Measurements from ENCODE around the gene NEDD4L.

The NEDD4L gene

DNA sequence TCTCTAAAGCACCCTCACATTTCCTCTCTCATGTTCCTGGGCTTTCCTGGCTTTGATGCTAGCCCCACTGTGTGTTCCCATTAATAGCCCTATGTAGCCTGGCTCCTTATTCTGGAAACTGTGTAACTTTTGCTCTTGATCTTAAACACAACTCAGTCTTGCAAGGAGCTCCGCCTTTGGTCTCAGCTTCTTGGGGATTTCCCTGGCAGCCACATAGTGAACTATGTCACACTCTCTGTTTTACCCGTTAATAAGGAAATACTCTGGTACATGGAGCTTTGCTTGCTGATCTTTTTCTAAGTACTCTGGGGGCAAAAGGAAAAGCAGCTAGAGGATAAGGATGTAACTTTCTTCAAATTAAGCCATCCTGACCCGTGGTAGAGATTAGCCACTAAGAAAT is 259.3 kb downstream of the NEDD4L start:
- DNase-seq, result peak; percentile 59

DNA sequence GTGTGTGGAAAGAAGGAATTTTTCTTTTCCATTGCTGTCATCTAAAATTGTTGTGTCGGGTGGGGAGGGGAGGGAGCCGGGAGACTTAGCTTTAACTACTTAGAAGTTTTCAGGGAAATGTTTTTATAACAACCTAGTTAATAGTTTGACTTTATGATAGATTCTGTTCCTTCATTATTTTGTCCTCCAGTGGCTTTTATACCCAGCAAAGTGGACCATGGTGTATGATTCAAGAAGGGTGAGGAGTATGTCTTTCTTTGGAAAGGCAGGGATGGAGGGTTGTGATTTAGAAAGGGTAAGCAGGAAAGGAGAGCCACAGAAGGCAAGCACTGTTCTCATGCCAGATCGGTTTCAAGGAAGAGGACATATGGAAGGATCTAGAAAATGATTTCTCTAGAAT is 261.8 kb downstream of the NEDD4L start:
- no peak for DNase-seq

DNA sequence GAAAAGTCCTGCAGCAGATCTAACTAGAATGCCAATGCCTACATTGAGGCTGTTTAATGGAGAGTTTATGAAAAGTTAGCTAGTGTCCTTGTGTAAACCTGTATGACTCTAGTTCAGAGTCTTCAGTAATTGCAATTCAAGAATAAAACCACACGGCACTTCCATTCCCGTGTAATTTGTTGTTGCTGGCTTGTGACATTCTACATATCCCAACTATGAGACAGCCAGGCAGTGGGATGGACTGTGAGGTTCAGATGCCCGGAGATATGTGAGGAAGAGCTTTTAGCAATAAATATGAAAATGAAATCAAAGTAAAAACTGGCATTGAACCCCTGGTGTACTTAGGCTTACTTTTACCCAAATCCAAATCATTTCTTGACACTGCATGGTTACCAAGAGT is 263.4 kb downstream of the NEDD4L start:
- no peak for DNase-seq

DNA sequence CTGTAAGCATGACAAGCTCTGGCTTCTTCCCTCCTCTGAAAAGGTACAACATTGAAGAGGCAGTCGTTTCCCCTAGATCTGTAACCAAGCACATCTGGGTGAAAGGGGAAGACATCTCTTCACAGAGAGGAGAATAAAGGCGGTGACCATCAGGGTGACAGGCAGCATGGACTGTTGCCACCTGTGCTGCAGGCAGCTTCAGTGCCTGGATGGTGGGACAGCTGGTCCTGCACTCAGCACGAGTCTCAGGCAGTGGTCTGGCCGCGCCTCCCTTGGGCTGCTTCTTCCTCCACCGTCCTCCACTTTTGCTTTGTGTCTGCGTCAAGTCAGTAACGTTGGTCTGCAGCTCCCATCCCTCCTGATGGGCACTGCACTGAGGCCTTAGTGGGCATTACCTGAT is 264.4 kb downstream of the NEDD4L start:
- no peak for DNase-seq

DNA sequence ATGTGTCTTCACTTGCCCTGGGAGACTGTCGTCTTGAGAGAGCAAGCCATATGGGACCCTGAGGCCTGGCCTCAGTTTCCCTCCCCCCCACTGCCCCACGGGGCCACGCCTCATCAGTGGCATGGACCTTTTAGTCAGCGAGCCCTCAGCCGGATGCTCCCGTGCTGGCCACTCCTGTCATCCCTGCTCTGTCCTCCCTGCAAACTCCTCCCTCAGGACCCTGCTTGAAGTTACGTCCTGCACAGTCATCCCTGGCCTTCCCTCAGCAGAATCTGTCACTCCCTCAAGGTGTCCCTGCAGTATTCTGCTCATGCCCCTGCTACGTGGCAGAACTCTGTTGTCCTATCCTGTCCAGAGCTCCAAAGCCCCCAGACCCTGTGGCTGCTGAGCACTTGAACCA is 265.1 kb downstream of the NEDD4L start:
- no peak for DNase-seq

DNA sequence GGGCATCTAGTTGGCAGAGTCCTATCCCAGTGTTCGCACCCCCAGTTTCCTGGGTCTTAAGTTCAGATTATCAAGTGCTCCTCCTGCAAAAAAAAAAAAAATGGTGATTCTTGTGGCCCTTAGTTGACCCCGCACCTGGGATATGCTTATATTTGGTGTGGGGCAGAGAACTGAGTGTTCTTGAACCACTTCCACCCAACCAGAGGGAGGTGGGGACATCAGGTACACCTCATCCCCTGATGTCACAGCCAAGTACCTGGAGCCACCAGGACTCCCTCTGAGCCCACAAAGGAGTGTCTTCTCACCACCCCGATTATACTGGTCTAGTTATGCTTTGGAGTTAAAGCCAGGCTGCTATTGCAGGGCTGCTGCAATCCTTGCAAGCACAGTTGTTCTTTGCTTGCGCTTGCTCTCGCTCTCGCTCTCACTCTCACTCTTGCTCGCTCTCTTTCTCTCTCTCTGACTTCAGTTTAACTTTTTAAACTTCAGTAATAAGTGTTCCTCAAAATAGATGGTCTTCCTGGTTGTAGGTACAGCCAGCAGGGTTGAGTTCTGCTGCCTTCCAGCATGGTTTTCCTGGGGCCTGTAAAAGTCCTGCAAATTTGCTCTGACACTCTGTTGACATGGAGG is 265.7 kb downstream of the NEDD4L start:
- DNase-seq, result no peak

DNA sequence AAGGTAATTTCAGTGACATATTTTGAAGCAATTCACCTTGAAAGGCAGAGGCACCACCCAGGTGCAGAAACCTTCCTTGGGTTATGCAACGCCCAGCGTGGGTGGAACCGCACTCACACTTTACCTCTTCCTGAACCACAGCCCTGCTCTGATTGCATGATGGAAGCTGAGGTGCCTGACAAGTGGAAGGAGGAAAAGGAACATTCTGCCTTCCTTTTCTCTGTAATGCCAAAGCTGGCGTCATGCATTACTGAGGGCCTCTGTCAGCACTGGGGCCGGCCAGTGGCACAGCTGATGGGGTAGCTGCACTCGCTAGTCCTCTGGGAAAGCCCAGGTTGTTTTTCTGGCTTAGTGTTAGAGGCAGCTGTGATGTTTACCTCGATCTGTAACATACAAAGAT is 266.5 kb downstream of the NEDD4L start:
- DNase-seq, result peak; percentile 56

DNA sequence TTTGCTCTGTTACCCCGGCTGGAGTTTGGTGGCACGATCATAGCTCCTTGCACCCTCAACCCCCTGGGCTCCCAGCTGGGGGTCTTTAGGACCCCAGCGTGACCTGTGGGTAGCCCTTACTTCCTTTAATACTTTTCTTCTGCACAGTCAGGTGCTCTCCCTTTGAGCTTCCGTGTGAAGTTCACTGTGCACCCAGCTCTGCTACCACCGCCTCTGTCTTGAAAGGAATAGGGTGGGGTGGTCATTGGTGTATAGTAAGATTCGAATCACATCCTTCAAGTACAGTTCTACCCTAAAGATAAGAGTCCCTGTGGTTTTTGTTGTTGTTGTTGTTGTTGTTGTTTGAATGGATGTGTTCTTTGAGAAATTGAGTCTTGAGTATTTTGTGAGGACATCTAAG is 267.4 kb downstream of the NEDD4L start:
- no peak for DNase-seq

DNA sequence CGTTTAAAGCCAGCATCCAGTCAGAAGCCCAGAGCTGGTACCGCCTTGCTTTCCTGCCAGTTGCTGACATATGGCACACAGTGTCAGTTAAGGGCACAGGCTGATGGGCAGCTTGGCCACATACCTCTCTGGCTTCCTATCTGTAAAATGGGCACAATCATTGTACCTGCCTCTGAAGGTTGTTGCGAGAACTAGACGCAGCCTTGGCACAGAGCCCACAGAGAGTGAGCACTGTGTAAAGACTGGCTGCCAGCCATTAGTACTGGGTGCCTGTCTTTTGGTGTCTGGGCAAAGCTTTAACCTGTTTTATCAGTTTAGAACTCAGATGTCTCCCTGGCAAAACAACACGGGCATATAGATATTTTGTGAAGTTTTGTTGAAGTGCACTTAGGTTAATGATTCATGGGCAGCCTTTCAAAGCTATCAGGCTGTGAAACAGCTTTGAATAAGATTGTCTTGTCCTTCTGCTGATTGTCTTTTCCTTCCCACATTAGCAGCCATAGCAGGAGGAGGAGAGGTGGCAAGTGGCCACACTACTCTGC is 269.5 kb downstream of the NEDD4L start:
- no peak for DNase-seq

DNA sequence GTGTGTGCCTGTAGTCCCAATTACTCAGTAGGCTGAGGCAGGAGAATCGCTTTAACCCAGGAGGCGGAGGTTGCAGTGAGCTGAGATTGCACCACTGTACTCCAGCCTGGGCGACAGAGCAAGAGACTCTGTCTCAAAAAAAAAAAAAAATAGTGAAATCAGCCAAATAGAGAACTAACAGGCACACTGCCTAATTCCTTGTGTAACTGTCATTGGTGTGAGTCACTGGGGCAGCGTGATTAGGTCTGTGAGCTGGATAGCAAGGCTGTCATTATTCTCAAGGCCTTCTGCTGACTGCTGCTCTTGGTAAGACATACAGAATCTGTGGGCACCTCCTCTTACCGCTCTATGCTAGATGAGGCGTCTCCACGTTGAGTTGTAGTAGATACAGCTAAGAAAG is 270.3 kb downstream of the NEDD4L start:
- DNase-seq, result no peak

DNA sequence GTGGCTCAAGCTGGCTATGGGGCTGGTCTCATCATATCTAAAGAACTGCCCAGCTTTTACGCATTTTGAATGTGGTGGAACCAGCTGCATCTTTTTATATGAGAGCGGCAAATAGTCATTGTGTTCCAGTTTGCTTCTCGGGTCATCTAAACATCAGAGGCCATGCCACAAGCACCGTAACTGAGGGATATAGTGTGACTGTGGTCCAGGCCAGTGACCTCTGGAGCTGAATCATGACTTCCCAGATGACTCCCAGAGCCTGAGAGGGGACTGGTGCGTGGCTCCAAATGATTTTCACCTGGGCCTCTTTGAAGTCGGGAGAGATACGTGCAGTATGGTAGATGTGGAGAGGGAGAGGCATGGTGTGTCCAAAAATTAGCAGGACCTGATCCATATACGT is 271.0 kb downstream of the NEDD4L start:
- DNase-seq, result no peak

DNA sequence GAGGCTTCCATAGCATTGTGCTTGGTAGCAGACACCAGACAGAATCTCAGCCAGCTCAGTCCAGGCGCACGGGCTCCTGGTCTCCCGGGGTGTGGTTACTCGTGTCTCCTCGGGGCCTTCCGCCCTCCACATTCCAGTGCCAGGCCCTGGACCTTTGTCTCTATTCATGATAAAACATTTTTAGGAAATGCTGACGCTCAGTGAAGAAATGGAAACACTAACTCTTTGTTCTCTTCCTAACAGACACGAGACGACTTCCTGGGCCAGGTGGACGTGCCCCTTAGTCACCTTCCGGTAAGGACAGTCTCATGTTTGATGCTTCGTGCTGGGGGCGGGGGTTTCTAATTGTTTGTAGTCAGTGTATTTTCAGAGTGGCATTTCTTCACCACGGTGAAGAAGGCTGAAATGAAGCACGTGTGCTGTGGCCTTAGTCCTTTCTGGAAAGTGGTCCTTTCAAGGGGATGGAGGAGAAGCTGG is 271.8 kb downstream of the NEDD4L start:
- DNase-seq, result no peak

DNA sequence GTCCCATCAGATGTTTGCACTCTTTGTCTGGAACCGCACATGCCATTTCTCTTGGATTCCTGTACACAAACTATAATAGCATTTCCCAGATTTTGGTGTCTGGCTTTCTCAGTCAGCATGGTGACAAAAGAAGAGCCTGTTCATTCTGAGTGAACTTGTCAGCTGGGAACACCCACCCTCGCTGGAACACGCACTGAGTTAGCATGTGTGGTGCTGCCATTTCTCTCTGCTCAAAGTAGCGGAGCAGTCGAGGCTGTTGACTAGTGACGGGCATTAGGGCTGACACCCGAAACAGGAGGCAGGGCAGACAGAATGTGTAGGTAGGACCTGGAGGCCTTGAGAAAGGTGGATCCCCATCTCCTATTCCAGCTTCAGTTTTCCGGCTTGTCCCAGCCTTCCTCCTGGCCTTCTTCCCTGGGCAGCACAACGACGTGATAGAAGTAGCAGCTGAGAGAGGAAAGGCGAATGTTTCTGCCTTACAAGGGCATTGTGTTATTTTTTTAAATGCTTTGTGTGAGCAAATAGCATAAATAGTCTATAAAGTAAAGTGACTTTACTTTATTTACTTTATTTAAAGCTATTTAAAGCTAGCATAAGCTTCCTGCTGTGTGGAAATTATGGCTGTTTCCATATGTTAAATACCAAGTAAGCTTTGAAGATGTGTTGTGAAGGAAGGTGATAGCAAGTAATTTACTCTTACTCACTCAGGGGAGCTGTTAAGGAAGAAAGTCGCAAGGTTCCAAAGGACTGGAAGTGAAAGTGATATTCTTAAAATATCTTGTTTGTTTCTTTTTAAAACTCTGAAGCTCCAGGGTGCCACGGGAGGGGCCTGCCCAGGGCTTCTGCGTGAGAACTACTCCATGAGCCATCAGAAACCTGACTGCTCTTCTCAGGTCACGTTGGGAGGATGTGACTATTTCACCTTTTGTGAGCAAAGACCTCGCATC is 272.6 kb downstream of the NEDD4L start:
- no peak for DNase-seq

DNA sequence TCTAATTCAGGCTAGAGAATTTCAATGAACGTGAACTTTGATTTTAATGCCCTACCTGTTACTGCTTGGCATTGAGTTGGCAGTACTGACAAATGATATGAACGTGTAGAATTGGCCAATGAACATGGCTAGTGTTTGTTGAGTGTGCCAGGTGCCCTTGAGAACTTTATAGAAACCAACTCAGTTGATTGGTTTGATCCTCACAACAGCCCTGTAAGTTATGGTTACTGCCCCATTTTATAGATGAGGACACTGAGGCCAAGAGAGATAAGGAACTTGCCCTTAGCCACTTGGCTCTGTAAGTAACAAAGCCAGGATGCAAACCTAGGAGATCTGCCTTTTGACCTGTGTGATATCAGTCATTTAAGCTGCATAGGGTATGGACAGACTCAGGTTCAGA is 275.7 kb downstream of the NEDD4L start:
- no peak for DNase-seq

DNA sequence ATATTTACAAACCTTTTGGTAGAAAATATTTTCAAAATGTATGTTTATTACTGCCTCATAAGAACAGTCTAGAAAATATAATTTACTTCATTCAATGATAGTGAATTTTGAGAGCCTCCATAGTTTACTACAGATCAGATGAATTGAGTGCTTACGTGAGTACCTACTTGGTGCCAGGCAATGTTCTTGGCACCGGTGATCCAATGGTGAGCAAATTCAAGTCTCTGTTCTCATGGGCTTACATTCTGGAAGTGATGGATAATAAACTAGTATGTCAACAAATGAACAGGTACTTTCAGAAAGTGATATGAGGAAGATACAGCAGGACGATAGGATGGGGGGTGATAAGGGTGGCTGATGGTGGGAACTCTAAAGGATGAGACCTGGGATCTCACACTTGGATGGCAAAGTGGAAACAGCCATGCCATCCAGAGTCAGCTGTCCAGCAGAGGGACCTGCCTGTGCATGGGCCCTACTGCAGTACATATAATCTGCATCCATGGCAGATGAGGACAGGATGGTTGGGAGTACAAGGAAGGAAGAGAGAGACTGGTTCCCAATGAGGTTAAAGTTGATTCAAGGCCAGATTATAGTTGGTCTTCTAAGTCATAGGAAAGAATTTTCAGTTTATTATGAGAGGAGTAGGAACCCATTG is 277.0 kb downstream of the NEDD4L start:
- no peak for DNase-seq

DNA sequence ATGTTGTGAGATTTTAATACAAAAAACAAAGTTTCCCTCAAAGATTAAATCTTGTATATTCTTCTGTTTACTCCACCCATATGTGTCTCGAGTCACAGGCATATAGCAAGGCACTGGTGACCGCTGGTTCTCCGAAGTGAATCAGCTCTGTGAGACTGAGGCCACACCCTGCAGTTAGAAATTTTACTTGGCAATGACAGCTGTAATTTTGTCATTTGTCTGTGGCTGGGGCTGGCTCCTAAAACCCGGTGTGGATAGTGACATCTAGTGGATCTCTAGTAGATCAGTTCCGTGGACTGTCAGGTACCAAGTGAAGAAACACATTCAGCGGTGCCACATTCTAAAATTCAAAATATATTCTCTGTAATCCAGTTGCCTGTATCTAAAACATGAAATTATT is 278.0 kb downstream of the NEDD4L start:
- DNase-seq, result peak; percentile 79

DNA sequence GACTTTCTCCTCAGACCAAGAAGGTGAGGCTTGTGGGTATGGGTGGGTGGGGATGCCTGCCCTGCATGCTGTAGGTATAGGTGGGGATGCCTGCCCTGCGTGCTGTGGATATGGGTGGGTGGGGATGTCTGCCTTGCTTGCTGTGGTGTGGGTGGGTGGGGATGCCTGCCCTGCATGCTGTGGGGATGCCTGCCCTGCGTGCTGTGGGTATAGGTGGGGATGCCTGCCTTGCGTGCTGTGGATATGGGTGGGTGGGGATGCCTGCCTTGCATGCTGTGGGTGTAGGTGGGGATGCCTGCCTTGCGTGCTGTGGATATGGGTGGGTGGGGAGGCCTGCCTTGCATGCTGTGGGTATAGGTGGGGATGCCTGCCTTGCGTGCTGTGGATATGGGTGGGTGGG is 278.4 kb downstream of the NEDD4L start:
- no peak for DNase-seq

DNA sequence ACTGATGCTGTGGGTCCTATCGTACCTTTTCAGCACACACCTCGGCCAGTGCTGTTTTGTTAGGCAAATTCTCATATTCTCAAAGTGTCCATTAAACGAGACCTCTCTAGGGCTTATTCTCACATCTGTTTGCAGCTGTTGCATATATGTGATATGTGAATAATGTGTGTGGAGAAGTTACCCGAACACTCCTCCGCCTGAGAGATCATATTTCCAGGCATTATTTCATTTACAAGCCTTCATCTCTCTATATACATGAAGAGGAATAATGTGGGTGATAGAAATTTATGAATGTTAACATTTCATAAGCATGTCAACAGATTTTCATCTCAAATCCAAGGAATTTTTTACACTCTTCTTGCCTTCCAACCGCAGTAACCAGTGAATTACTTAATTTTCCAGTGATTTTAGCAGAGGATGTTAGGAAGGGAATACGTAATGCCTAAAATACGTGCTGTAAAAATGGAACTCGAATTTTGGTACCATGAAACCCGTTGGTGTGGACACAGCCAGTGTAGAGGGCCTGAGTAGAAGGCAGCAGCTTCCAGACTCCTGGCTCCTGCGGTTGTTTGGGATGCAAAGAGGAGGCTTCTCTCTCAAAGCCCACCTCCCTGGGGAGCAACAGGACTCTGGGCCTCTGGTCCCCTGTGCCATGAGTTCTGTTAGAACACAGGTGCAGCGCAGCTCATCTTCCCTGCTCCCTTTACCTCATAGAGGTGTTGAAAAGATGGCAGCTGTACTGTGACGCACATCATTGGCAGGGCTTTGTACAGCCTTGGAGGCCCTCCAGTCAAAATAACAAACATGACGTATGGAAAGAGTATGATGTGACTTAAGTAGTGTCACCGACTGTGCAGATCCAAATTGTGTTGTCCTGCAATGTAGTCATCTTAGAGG is 280.1 kb downstream of the NEDD4L start:
- DNase-seq, result no peak

DNA sequence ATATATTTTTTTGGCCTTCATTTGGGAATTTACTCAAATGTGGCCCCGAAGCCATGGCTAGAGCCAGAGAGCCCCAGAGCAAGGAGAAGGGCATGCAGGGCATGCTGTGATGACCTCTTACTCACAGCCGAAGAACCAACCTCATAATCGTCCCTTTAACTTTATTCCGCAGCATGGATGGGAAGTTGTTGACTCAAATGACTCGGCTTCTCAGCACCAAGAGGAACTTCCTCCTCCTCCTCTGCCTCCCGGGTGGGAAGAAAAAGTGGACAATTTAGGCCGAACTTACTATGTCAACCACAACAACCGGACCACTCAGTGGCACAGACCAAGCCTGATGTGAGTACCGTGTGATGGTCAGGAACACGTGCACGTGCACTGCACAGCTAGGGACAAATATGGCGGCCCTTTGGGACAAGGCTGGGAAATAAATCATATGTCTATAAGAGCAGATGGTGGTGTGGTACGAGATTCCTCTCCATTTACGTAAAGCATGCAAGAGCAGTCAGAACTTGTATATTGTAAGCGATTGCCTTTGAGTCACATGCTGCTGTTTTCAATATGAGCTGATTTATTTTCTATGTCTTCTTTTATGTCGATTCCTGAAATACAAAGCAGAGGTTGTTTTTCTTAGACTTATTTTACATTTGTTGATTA is 280.9 kb downstream of the NEDD4L start:
- no peak for DNase-seq

DNA sequence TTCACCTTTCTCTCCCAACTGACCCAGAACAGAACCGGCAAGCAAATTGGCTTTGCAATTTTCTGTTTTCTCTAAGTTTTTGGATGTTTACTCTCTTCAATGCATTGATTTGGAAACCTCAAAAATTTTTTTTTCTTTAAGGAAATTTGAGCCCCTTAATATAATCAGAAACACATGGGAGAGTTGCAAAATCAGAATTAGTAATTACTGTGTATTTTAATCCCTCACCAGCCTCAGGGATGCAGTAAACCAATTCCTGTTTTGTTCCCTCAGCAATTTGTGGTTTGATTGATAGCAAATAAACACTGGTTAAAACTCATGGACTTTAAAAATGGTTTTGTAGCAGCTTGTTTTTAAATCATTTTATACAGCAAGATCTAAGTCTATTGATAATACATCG is 281.5 kb downstream of the NEDD4L start:
- DNase-seq, result no peak

DNA sequence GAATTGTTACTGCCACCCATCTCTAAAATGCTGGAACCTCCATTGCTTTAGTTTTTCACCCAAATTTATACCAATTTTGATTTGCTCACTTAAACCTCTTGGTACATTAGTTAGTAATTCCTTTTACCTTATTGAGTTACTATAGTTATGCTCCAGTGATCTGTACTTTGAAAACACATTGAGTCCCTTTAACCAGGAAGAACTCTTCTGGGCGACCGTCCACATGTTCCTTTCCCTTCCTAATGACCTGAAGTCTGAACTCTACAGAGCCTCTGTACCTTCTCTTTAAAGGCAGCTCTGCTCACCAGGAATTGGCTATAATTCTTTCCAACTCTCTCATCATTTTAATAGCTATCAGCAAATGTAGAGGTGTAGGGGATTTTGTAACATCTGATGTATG is 290.0 kb downstream of the NEDD4L start:
- no peak for DNase-seq

DNA sequence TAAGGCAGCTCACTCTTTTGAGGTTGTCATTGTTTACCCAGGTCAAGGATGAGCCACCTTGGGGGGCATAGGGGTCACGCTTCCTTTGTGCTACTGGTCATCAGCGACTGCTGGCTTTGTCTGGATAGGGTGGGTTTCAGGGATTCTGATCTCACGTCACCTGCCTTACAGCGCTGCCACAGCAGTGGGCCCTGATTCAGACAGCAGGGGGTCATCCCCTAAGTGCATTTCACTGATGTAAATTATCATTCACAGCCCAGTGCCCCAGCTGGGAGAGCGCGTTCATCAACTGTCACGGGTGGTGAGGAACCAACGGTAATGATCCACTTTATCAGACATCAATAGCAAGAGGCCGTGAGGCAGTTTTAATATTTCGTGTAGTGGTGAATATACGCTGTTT is 291.2 kb downstream of the NEDD4L start:
- no peak for DNase-seq

Measured in activated CD4-positive, alpha-beta T cell treated with anti-CD3 and anti-CD28 coated beads, Interleukin-2, Interleukin-6, amounts not matched to agents 100 ng/mL and 50 ng/mL, durations not matched to agents 16 hours and 8 hours (primary cell).